GM12892 (cell line): ENCODE results near the gene ENTPD1.

Experiments used
- POLR2A ChIP-seq: IDR thresholded peaks from 2 replicates; pipeline ENCODE4 v1.6.1; 2011; ENCODE audit warnings: low read depth, low read length, control low read depth
- POLR2AphosphoS5 ChIP-seq: IDR thresholded peaks from 2 replicates; pipeline ENCODE4 v1.6.1; 2011; ENCODE audit warnings: low read depth, low read length, control low read depth

DNA sequence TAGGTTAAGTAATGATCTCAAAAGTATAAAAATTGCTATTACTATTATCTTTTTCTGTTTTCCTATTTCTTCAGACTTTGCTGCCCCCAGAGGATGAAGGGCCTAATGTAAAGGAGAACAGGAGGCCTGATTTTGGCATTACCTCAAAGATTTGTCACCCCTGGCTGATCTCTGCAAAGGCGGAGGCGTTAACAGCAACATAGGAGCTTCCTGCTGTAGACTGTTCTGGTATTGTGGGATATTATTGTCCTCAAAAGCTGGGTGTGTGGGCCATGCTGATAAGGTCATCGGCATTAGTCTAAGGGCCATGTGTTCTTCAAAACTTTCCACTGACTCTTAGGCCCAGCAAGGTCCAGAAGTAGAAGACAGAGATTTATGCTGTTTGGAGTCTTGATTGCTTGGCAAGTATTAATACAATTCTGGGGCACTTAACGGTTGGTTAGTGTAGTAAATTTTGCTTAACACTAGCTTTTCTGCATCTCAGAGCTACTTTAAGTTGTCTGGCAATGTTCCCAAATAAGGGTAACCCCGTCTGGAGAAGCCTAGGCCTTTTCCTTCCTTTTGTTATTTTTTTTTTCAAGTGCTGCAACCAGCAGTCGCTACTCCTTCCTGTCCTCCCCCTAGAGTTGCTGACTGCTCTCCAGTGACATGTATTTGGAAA lies 14.0 kb upstream of the ENTPD1 start:
- TF ChIP-seq POLR2AphosphoS5 (peak; percentile 57), POLR2A (peak; percentile 53; the same call in 1 of the 2 replicates)
